GM10847 (cell line): Measurements from ENCODE around the gene CX3CL1.

Experiments
- POLR2A ChIP-seq: IDR thresholded peaks from 2 replicates; pipeline ENCODE4 v1.6.1; 2011; ENCODE audit not compliant: insufficient read length; ENCODE audit errors: extremely low read depth

Gene CX3CL1

DNA sequence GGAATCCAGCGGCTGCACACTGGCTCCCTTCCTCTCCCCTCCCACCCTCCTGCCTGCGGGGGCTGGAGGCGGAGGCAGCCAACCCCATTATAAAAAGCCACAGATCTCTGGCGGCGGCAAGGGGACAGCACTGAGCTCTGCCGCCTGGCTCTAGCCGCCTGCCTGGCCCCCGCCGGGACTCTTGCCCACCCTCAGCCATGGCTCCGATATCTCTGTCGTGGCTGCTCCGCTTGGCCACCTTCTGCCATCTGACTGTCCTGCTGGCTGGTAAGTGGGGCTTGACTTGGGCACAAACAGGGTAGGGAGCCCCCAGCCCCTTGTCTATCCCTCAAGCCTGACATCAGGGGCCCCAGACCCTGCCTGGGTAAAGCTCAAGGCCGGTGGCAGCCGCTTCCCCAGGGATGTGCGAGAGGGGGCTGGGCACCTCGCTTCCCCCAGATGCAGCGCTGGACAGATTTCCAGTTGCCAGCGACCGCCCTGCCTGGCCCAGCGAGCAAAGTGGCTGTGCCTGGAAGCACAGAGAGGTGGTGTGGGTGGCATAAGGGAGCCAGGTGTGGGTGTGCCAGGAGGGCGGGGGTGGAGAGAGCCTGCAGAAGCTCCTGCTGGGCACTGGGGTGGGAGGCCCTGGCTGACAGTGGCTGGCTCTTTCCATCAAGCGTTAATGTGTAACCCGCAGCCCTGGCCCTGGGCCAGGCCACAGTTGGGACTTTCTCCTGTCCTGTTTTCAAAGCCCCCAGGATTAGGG, at the start of gene CX3CL1:
Gene CX3CL1 (plus strand): TSS at position 119 of the 745 bp plus-strand sequence. CDS start 79 bp downstream, at position 198.
- no peak for TF ChIP-seq POLR2A

- no peak for TF ChIP-seq POLR2A
These were observed 47.5 kb upstream of the CX3CL1 start for GRCh38 chr16:57324749-57325148.

DNA sequence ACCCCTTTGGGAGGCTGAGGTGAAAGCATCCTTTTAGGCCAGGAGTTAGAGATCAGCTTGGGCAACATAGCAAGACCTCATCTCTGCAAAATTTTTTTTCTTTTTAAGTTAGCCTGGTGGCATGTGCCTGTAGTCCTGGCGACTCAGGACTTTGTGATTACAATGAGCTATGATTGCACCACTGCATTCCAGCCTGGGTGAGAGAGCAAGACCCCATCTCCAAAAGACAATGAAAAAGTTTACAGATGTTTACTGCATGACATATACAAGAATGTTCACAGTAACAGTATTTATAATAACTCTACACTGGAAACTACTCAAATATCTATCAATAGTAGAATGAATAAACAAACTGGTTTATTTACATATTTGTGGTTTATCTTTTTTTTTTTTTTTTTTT, 46.8 kb upstream of the CX3CL1 start:
- TF ChIP-seq POLR2A, result no peak

GRCh38 chr16:57329718-57330327, 42.5 kb upstream of the CX3CL1 start:
- TF ChIP-seq POLR2A, result no peak

- no peak for TF ChIP-seq POLR2A
These were observed 40.9 kb upstream of the CX3CL1 start for GRCh38 chr16:57331355-57331754.

DNA sequence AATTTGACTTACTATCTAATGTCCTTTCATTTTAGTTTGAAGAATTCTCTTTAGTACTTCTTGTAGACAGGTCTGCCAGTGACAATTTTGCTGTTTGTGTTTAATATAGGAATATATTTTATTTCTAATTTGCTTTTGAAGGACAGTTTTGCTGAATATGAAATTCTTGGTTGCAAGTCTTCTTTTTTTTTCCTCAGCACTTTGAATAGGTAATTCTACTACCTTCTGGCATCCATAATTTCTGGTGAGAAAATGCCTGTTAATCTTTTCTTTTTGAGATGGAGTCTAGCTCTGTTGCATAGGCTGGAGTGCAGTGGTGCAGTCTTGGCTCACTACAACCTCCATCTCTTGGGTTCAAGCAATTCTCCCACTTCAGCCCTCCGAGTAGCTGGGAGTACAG, 38.9 kb upstream of the CX3CL1 start:
- no peak for TF ChIP-seq POLR2A

GRCh38 chr16:57335366-57335765, 36.9 kb upstream of the CX3CL1 start:
- no peak for TF ChIP-seq POLR2A

- no peak for TF ChIP-seq POLR2A
These were observed 31.2 kb upstream of the CX3CL1 start for GRCh38 chr16:57341062-57341440.

- TF ChIP-seq POLR2A, result no peak
These were observed 30.6 kb upstream of the CX3CL1 start for GRCh38 chr16:57341441-57342303.

GRCh38 chr16:57343221-57343620, 29.1 kb upstream of the CX3CL1 start:
- TF ChIP-seq POLR2A, result no peak

DNA sequence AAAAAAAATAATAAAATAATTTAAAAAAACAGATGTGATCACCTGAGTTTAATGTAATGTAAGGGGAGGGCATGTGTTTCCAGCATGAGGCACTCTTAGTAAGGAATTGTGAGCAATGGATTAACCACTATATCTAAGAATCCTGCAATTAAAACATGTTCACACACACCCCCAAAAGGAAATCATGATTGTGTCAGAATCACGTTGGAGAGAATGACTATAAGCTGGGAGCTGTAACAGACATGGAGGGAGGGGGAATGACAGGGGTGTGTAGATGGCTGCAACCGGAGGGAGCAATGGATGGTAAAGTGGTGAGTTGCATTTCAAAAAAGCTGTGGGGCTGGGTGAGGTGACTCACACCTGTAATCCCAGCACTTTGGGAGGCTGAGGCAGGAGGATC, 27.3 kb upstream of the CX3CL1 start:
- TF ChIP-seq POLR2A, result no peak

DNA sequence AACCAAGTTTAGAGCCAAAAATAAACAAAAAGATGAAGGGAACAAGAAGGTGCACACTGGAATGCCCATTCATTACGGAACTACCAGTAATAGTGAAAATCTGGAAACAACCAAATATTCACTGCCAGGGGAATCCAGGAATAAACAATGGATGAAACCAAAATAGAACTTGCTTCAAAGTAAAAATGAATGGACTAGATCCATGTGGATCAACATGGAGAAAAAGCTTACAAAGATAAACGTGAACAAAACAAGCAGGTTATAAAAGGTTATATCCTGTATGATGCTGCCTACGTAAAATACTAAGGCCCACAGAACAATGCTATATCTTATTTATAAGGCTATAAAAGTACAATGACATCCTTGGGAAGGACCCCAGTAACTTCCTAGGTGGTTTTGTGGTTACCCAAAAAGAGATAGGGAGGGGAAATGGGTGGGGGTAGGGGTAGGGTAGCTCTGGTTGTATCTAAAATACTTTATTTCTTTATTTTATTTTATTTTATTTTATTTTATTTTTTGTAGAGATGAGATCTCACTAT, 26.6 kb upstream of the CX3CL1 start:
- no peak for TF ChIP-seq POLR2A

DNA sequence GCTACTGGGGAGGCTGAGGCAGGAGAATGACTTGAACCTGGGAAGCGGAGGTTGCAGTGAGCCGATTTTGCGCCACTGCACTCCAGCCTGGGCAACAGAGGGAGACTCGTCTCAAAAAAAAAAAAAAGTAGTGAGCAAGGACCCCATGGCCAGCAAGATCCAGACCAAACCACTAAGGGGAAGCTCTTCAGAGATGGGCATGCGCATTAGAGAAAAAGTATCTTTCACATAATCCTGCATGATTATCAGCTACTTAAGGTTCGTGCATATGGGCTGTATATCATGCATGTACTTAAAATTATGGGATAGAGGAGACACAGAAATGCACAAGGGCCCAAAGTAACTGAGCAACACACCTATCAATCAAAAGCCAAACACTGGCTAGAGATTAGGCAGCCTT, 24.4 kb upstream of the CX3CL1 start:
- TF ChIP-seq POLR2A, result no peak

DNA sequence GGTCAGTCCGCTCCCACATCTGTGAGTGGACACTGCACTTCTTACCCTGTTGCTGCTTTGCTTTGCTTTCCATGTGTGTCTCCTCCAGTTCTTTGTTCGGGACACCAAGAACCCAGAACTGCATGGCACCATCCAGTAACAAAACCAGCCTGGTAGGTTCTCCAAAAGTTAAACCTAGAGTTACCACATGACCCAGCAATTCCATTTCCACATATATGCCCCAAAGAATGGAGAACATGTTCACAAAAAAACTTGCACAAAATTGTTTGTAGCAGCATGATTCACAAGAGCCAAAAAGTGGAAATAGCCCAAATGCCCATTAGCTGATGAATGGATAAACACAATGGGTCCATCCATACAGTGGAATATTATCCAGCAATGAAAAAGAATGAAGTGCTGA, 24.0 kb upstream of the CX3CL1 start:
- no peak for TF ChIP-seq POLR2A

DNA sequence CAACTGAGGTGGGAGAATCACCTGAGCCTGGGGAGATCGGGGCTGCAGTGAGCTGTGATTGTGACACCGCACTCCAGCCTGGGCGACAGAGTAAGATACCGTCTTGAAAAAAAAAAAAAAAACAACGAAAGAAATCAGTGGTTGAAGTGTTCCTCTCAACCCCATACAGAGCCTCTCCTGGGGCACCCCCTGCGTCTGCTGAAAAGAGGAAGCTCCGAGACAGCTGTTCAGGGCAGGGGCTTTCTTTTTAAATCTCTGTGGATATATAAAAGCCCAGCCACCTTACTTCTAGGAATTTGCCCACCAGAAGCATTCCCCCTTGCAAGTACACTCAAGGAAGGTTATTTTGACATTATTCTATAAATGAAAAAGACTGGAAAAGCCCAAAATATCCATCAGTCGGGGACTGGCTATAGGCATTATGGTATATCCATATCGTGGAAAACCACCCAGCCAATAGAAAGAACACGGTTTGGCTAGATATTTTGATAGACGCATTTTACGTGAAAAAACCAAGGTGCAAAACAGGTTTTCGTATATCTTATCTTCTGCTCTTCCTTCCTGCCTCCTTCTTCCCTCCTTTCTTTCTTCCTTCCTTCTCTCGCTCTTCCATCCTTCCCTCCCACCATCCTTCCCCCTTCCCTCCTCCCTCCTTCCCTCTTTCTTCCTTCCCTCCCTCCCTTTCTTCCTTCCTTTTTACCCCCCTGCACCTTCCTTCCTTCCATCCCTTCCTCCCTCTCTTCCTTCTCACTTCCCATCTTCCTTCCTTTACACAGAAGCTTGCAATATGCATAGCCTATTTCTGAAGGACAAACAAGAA, 22.9 kb upstream of the CX3CL1 start:
- TF ChIP-seq POLR2A, result no peak

GRCh38 chr16:57352636-57353047, 19.6 kb upstream of the CX3CL1 start:
- no peak for TF ChIP-seq POLR2A
